Caco-2 (cell line): ENCODE data around the gene PBX4. TPM values are rescaled to one million over a fixed set of nuclear protein-coding genes. Genes with fewer than 3 reads are reported as not detected.

Source experiments
- BruUV-seq: library from RNA; stranded (reverse); fragments of 400-500 nt; replicated peaks from 2 replicates; lab custom pipeline; 2021; lab: Mats Ljungman, UMichigan
- CTCF ChIA-PET: fragments of 300-600 bp; sonication (Branson Sonifier 250); formaldehyde crosslinking; loops from one replicate; lab custom pipeline; 2022; ENCODE audit warnings: antibody characterized with exemption; lab: Charles Lee
- POLR2A ChIA-PET: fragments of 300-600 bp; sonication (Branson Sonifier 250); formaldehyde crosslinking; loops from one replicate; lab custom pipeline; 2022; ENCODE audit warnings: antibody characterized with exemption; lab: Charles Lee
- DNase-seq, 2 experiments: peaks; one replicate each; pipeline versions ENCODE4 v3.0.0 to v3.0.0-alpha.2; 2020 to 2022
- H3K27me3 ChIP-seq: replicated peaks from 2 replicates; pipeline ENCODE4 v1.6.0; 2011; ENCODE audit warnings: low read length; ENCODE audit not compliant: control insufficient read depth, insufficient read depth
- H3K36me3 ChIP-seq: 2 replicates; pipeline ENCODE4 v1.5.1; 2011; ENCODE audit warnings: low read length; ENCODE audit not compliant: control insufficient read depth, insufficient read depth
- H3K4me1 ChIP-seq: fragments of 250-450 bp; sonication (Bioruptor Pico); 2 replicates; pipeline ENCODE4 v1.5.1; 2020; ENCODE audit warnings: mild to moderate bottlenecking
- H3K4me3 ChIP-seq: 2 replicates; pipeline ENCODE4 v1.5.1; 2011; ENCODE audit warnings: low read depth, mild to moderate bottlenecking, control low read depth, low read length
- H3K9me3 ChIP-seq: fragments of 250-450 bp; sonication (Bioruptor Pico); 2 replicates; pipeline ENCODE4 v1.5.1; 2020; ENCODE audit warnings: mild to moderate bottlenecking, moderate library complexity
- H3K27ac Mint-ChIP-seq: one replicate; pipeline ENCODE4 v1.8.0; 2022; ENCODE audit warnings: mixed read lengths; ENCODE audit not compliant: unreplicated experiment
- H3K27me3 Mint-ChIP-seq: one replicate; pipeline ENCODE4 v1.8.0; 2022; ENCODE audit warnings: mixed read lengths; ENCODE audit not compliant: insufficient read depth, unreplicated experiment
- H3K36me3 Mint-ChIP-seq: one replicate; pipeline ENCODE4 v1.8.0; 2022; ENCODE audit warnings: mild to moderate bottlenecking, mixed read lengths; ENCODE audit not compliant: insufficient read depth, unreplicated experiment
- H3K4me1 Mint-ChIP-seq: one replicate; pipeline ENCODE4 v1.8.0; 2022; ENCODE audit warnings: low read depth, mixed read lengths; ENCODE audit not compliant: unreplicated experiment
- H3K4me3 Mint-ChIP-seq: one replicate; pipeline ENCODE4 v1.8.0; 2022; ENCODE audit warnings: mild to moderate bottlenecking, moderate library complexity, mixed read lengths; ENCODE audit not compliant: unreplicated experiment
- H3K9me3 Mint-ChIP-seq: one replicate; pipeline ENCODE4 v1.8.0; 2022; ENCODE audit warnings: mixed read lengths; ENCODE audit not compliant: unreplicated experiment
- CTCF ChIP-seq, 2 experiments: fragments of 200-600 bp in 1 of 2; IDR thresholded peaks; 1 replicate in 1 of 2; 2 replicates in 1 of 2; pipeline versions ENCODE4 v1.5.1 to v1.8.0; 2011 to 2022; ENCODE audit warnings: antibody characterized with exemption in 1 of 2, control low read depth in 1 of 2, inconsistent platforms in 1 of 2, low read depth in 1 of 2, low read length in 1 of 2, mild to moderate bottlenecking in 1 of 2, moderate library complexity in 1 of 2; ENCODE audit not compliant: insufficient read depth in 1 of 2, severe bottlenecking in 1 of 2, unreplicated experiment in 1 of 2
- intact Hi-C: fragments of 100-400 bp; cut with micrococcal nuclease; formaldehyde crosslinking; loops from one replicate; pipeline ENCODE4 v1.10.0; 2022; ENCODE audit not compliant: unreplicated experiment
- total RNA-seq: library from RNA; stranded (reverse); gene quantifications from 2 replicates; pipeline ENCODE4 v1.2.3, GENCODE V29; 2022

The PBX4 gene
- total RNA-seq, 1 experiment from 2014 or later: 3.5 TPM

- H3K27ac Mint-ChIP-seq: no peak overlapping the region
- intact Hi-C loops: no loop called here
- ChIA-PET CTCF (interaction anchor here (1.0 kb wide), 1 partner anchor 21 kb away, joined by 5 read pairs; no protein-coding TSS in a partner anchor), POLR2A (no interaction called here)
- BruUV-seq: no TSS peak
- no peak for DNase-seq
- H3K4me3 Mint-ChIP-seq: no peak overlapping the region
- Histone ChIP-seq H3K9me3 (no peaks in the 10 kb centered on the region), H3K4me3 (no peak overlapping the region), H3K27me3 (no peaks in the 10 kb centered on the region), H3K36me3 (no peaks in the 10 kb centered on the region), H3K4me1 (no peaks in the 10 kb centered on the region)
- H3K9me3 Mint-ChIP-seq: no peaks in the 10 kb centered on the region
- peaks cover 9% of the 10 kb centered on the region for H3K36me3 Mint-ChIP-seq
- peaks cover 7% of the 10 kb centered on the region for H3K4me1 Mint-ChIP-seq
- H3K27me3 Mint-ChIP-seq: no peaks in the 10 kb centered on the region
- TF ChIP-seq CTCF (IDR thresholded peaks at IDR 0.05; ENCODE audit: insufficient read depth in 1 of 2, low read depth in 1 of 2, low read length in 1 of 2, severe bottlenecking in 1 of 2, unreplicated experiment in 1 of 2): no peak
Observed at GRCh38 chr19:19575411-19575810, 43.1 kb downstream of the PBX4 start.

- Mint-ChIP-seq H3K36me3 (peaks cover 9% of the 10 kb centered on the region), H3K27ac (no peak overlapping the region), H3K27me3 (no peaks in the 10 kb centered on the region), H3K4me1 (peaks cover 7% of the 10 kb centered on the region), H3K9me3 (no peaks in the 10 kb centered on the region), H3K4me3 (no peak overlapping the region)
- ChIA-PET POLR2A (no interaction called here), CTCF (no interaction called here)
- H3K4me1 ChIP-seq: peaks cover 1% of the 10 kb centered on the region; the same call in 1 of the 2 replicates
- no peak for TF ChIP-seq CTCF (IDR thresholded peaks at IDR 0.05; ENCODE audit: insufficient read depth in 1 of 2, low read depth in 1 of 2, low read length in 1 of 2, severe bottlenecking in 1 of 2, unreplicated experiment in 1 of 2)
- intact Hi-C loops: no loop called here
- DNase-seq: no peak
- H3K36me3 ChIP-seq: no peaks in the 10 kb centered on the region
- H3K4me3 ChIP-seq: no peak overlapping the region
- no TSS peak for BruUV-seq
- no peaks in the 10 kb centered on the region for H3K27me3 ChIP-seq
- H3K9me3 ChIP-seq: no peaks in the 10 kb centered on the region
Observed at GRCh38 chr19:19571071-19571786, 47.3 kb downstream of the PBX4 start.

- Histone ChIP-seq H3K9me3 (no peaks in the 10 kb centered on the region), H3K36me3 (no peaks in the 10 kb centered on the region), H3K4me3 (no peak overlapping the region), H3K27me3 (no peaks in the 10 kb centered on the region), H3K4me1 (peaks cover 4% of the 10 kb centered on the region; the same call in 1 of the 2 replicates)
- H3K9me3 Mint-ChIP-seq: no peaks in the 10 kb centered on the region
- peaks cover 4% of the 10 kb centered on the region for H3K36me3 Mint-ChIP-seq
- POLR2A ChIA-PET: no interaction called here
- no peak for DNase-seq
- no peaks in the 10 kb centered on the region for H3K27me3 Mint-ChIP-seq
- no peak overlapping the region for H3K4me3 Mint-ChIP-seq
- TF ChIP-seq CTCF (IDR thresholded peaks at IDR 0.05; ENCODE audit: insufficient read depth in 1 of 2, low read depth in 1 of 2, low read length in 1 of 2, severe bottlenecking in 1 of 2, unreplicated experiment in 1 of 2): no peak
- intact Hi-C loops: no loop called here
- no TSS peak for BruUV-seq
- CTCF ChIA-PET: no interaction called here
- H3K4me1 Mint-ChIP-seq: peaks cover 4% of the 10 kb centered on the region
- H3K27ac Mint-ChIP-seq: no peak overlapping the region
Observed at GRCh38 chr19:19570571-19570970, 47.9 kb downstream of the PBX4 start.
